ENCODE data around the gene ADGRV1.

ADGRV1 gene

DNA sequence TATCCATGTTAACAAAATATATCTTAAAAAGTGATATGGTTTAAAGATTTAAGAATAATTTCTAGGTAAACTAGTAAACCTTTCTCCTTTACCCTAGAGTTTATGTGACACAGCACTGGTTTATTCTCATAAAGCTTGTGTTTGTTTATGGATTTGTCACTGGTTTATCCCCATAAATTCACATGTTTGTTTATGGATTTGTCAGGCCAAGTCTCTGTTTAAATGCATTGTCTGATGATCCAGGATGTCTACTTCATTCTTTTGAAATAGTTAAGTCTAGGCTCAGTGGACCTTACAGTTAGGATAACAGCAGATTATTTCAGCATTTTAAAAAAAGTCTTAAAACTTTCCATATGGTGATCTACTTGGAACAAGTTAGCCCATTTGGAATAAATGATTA is 490.5 kb downstream of the ADGRV1 start:
- TF ChIP-seq, protein P1, sequence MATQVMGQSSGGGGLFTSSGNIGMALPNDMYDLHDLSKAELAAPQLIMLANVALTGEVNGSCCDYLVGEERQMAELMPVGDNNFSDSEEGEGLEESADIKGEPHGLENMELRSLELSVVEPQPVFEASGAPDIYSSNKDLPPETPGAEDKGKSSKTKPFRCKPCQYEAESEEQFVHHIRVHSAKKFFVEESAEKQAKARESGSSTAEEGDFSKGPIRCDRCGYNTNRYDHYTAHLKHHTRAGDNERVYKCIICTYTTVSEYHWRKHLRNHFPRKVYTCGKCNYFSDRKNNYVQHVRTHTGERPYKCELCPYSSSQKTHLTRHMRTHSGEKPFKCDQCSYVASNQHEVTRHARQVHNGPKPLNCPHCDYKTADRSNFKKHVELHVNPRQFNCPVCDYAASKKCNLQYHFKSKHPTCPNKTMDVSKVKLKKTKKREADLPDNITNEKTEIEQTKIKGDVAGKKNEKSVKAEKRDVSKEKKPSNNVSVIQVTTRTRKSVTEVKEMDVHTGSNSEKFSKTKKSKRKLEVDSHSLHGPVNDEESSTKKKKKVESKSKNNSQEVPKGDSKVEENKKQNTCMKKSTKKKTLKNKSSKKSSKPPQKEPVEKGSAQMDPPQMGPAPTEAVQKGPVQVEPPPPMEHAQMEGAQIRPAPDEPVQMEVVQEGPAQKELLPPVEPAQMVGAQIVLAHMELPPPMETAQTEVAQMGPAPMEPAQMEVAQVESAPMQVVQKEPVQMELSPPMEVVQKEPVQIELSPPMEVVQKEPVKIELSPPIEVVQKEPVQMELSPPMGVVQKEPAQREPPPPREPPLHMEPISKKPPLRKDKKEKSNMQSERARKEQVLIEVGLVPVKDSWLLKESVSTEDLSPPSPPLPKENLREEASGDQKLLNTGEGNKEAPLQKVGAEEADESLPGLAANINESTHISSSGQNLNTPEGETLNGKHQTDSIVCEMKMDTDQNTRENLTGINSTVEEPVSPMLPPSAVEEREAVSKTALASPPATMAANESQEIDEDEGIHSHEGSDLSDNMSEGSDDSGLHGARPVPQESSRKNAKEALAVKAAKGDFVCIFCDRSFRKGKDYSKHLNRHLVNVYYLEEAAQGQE (IDR thresholded peaks at IDR 0.05; ENCODE audit: low read depth): no peak
- no peak for TF ChIP-seq TAF1 (IDR thresholded peaks at IDR 0.05; ENCODE audit: low read depth)
- TF ChIP-seq FOXM1 (IDR thresholded peaks at IDR 0.05; ENCODE audit: borderline replicate concordance, low read depth): no peak
- TF ChIP-seq, protein P2, sequence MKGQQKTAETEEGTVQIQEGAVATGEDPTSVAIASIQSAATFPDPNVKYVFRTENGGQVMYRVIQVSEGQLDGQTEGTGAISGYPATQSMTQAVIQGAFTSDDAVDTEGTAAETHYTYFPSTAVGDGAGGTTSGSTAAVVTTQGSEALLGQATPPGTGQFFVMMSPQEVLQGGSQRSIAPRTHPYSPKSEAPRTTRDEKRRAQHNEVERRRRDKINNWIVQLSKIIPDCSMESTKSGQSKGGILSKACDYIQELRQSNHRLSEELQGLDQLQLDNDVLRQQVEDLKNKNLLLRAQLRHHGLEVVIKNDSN (IDR thresholded peaks at IDR 0.05): no peak
- TF ChIP-seq TCF12 (IDR thresholded peaks at IDR 0.05; ENCODE audit: low read depth): no peak
- TF ChIP-seq EGR1 (IDR thresholded peaks at IDR 0.05): no peak
- no peak for TF ChIP-seq CREB1 (IDR thresholded peaks at IDR 0.05; ENCODE audit: low read depth)
- no peak for TF ChIP-seq YY1 (IDR thresholded peaks at IDR 0.05; ENCODE audit: low read depth)
- TF ChIP-seq CEBPB (IDR thresholded peaks at IDR 0.05): no peak
- TF ChIP-seq RAD21 (IDR thresholded peaks at IDR 0.05; ENCODE audit: low read depth): no peak
- TF ChIP-seq ZBTB7A (IDR thresholded peaks at IDR 0.05; ENCODE audit: low read depth): no peak
- no peak for TF ChIP-seq NFIC (IDR thresholded peaks at IDR 0.05)
- no peak for TF ChIP-seq TEAD4 (IDR thresholded peaks at IDR 0.05)
- TF ChIP-seq, protein P3, sequence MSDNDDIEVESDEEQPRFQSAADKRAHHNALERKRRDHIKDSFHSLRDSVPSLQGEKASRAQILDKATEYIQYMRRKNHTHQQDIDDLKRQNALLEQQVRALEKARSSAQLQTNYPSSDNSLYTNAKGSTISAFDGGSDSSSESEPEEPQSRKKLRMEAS (IDR thresholded peaks at IDR 0.05): no peak

DNA sequence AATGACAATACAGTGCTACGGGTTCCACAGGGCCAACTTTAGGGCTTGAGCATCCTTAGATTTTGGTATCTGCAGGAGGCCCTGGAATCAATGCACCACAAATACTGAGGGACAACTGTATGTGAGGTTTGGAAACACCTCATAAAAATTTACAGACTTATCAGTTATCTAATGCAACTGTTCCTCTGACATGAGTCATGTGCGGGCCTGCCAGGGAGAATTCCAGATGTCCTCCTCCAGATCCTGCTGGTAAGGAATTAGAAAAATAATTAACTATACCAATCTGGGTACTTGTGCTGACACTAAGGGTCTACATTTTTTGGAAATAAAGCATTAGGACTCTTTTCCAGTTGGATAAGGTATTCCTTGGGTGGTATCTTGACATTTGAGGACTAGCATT is 491.2 kb downstream of the ADGRV1 start:
- TF ChIP-seq RAD21 (IDR thresholded peaks at IDR 0.05; ENCODE audit: low read depth) (no peak), FOXM1 (IDR thresholded peaks at IDR 0.05; ENCODE audit: borderline replicate concordance, low read depth) (no peak), ZBTB7A (IDR thresholded peaks at IDR 0.05; ENCODE audit: low read depth) (no peak), TEAD4 (IDR thresholded peaks at IDR 0.05) (no peak), EGR1 (IDR thresholded peaks at IDR 0.05) (no peak), YY1 (IDR thresholded peaks at IDR 0.05; ENCODE audit: low read depth) (no peak), NFIC (IDR thresholded peaks at IDR 0.05) (no peak), CEBPB (IDR thresholded peaks at IDR 0.05) (no peak), EP300 (IDR thresholded peaks at IDR 0.05; ENCODE audit: borderline replicate concordance) (no peak), CREB1 (IDR thresholded peaks at IDR 0.05; ENCODE audit: low read depth) (no peak), TAF1 (IDR thresholded peaks at IDR 0.05; ENCODE audit: low read depth) (no peak)
- TF ChIP-seq, protein P2 (IDR thresholded peaks at IDR 0.05): no peak
- TF ChIP-seq, protein P3 (IDR thresholded peaks at IDR 0.05): no peak
- TF ChIP-seq, protein P1 (IDR thresholded peaks at IDR 0.05; ENCODE audit: low read depth): no peak

DNA sequence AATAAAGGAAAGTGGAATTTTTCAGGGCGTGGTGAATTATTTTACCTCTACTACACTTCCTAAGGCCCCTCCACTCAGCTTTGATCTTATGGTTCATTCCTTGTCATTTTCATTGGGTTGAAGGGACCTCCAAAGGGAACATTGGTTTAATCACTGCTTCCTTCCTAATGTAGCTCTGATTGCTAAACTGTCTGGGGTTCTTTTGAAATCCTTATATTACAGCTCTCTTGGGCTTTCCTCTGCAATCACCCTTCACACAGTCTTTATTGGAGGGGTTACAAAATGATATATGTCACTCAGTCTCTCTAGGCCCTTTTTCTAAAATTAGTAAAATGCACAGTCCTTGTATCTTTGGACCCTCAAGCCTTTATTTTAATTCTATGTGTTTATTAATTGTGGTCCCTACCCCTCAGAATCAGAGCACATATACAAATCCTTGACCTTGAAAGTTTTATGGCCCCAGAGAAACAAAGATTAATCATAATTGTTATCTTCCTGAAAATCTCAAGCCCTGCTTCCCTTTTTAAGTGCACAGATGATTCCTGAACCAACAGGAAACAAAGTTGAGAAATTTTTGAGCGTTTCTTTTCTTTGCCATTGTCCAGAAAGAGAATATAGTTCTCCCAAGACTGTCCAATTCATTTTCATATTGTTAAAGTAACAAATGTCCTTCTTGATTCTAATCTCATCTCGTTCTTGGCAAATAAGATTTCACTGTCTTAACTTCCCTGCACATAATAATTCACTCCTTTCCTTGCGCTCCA is 494.6 kb downstream of the ADGRV1 start:
- TF ChIP-seq EGR1 (IDR thresholded peaks at IDR 0.05): no peak
- TF ChIP-seq YY1 (IDR thresholded peaks at IDR 0.05; ENCODE audit: low read depth): no peak

DNA sequence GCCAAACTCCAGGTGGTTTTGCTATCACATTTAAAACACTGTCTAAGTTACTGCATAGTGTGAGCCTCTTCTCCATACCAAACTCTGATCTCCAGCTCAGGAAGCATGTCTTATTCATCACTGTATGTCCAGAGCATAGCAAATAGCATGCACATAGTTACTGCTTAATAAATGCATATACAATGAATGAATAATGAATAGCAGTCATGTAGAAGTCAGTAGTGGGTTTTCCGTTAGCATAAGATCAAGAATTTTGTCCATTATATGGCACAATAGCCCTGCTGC is 495.1 kb downstream of the ADGRV1 start:
- TF ChIP-seq TAF1 (IDR thresholded peaks at IDR 0.05; ENCODE audit: low read depth): no peak
- TF ChIP-seq, protein P3 (IDR thresholded peaks at IDR 0.05): no peak
- no peak for TF ChIP-seq FOXM1 (IDR thresholded peaks at IDR 0.05; ENCODE audit: borderline replicate concordance, low read depth)
- TF ChIP-seq CREB1 (IDR thresholded peaks at IDR 0.05; ENCODE audit: low read depth): no peak
- TF ChIP-seq TCF12 (IDR thresholded peaks at IDR 0.05; ENCODE audit: low read depth): no peak
- TF ChIP-seq CEBPB (IDR thresholded peaks at IDR 0.05): no peak
- TF ChIP-seq EGR1 (IDR thresholded peaks at IDR 0.05): no peak
- no peak for TF ChIP-seq TEAD4 (IDR thresholded peaks at IDR 0.05)
- no peak for TF ChIP-seq YY1 (IDR thresholded peaks at IDR 0.05; ENCODE audit: low read depth)
- TF ChIP-seq, protein P2 (IDR thresholded peaks at IDR 0.05): no peak

DNA sequence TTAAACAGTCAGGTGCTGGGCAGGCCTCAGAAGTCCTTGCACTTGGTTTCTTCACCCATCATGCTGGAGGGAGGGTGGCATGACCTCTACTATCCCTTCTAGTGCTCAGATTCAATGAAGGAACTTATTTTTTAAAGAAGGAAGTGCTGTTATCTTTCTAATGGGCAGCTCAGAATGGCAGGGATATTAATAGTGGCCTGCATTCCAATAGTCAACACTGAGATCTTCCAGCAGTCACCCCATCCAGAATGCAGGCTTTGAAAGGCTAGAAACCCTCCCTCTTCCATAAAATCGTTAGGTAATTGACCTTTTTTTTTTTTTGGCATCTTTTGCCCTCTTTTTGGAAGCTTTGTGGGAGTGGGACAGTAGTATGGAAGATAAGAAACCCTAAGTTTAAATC is 499.6 kb downstream of the ADGRV1 start:
- TF ChIP-seq RAD21 (IDR thresholded peaks at IDR 0.05; ENCODE audit: low read depth): no peak
- no peak for TF ChIP-seq EP300 (IDR thresholded peaks at IDR 0.05; ENCODE audit: borderline replicate concordance)
- TF ChIP-seq CEBPB (IDR thresholded peaks at IDR 0.05): no peak
- TF ChIP-seq, protein P3 (IDR thresholded peaks at IDR 0.05): no peak
- no peak for TF ChIP-seq CREB1 (IDR thresholded peaks at IDR 0.05; ENCODE audit: low read depth)
- TF ChIP-seq FOXM1 (IDR thresholded peaks at IDR 0.05; ENCODE audit: borderline replicate concordance, low read depth): no peak
- TF ChIP-seq, protein P1 (IDR thresholded peaks at IDR 0.05; ENCODE audit: low read depth): no peak
- TF ChIP-seq YY1 (IDR thresholded peaks at IDR 0.05; ENCODE audit: low read depth): no peak
- TF ChIP-seq TAF1 (IDR thresholded peaks at IDR 0.05; ENCODE audit: low read depth): no peak
- TF ChIP-seq ZBTB7A (IDR thresholded peaks at IDR 0.05; ENCODE audit: low read depth): no peak
- no peak for TF ChIP-seq TCF12 (IDR thresholded peaks at IDR 0.05; ENCODE audit: low read depth)
- no peak for TF ChIP-seq EGR1 (IDR thresholded peaks at IDR 0.05)
- TF ChIP-seq NFIC (IDR thresholded peaks at IDR 0.05): no peak
- TF ChIP-seq, protein P2 (IDR thresholded peaks at IDR 0.05): no peak
- TF ChIP-seq TEAD4 (IDR thresholded peaks at IDR 0.05): no peak
